GM12891 (cell line): Measurements from ENCODE around the gene SCP2.

Experiments
- PAX5 ChIP-seq: IDR thresholded peaks from 2 replicates; pipeline ENCODE4 v1.6.1; 2011; ENCODE audit warnings: low read length, moderate library complexity, mild to moderate bottlenecking; ENCODE audit not compliant: insufficient read depth, severe bottlenecking
- POLR2A ChIP-seq: IDR thresholded peaks from 2 replicates; pipeline ENCODE4 v1.6.1; 2011; ENCODE audit warnings: low read depth, low read length, control low read depth
- POLR2AphosphoS5 ChIP-seq: IDR thresholded peaks from 2 replicates; pipeline ENCODE4 v1.6.1; 2011; ENCODE audit warnings: low read depth, low read length, control low read depth
- POU2F2 ChIP-seq: IDR thresholded peaks from 2 replicates; pipeline ENCODE4 v1.6.1; 2011; ENCODE audit warnings: low read depth, mild to moderate bottlenecking, control low read depth, low read length, moderate library complexity
- SPI1 ChIP-seq: IDR thresholded peaks from 2 replicates; pipeline ENCODE4 v1.6.1; 2011; ENCODE audit warnings: low read depth, low read length, control low read depth
- TAF1 ChIP-seq: IDR thresholded peaks from 2 replicates; pipeline ENCODE4 v1.6.1; 2011; ENCODE audit warnings: low read depth, low read length, control low read depth

GRCh38 chr1:53031732-53032131 is 104.7 kb downstream of the SCP2 start:
- no peak for TF ChIP-seq POLR2AphosphoS5
- no peak for TF ChIP-seq POLR2A
- TF ChIP-seq TAF1, result no peak
- TF ChIP-seq SPI1, result no peak
- no peak for TF ChIP-seq PAX5
- no peak for TF ChIP-seq POU2F2
